K562 (cell line): Measurements from ENCODE around the gene LRRC47. TPM values are rescaled to one million over a fixed set of nuclear protein-coding genes. Genes with fewer than 3 reads are reported as not detected.
A peak's percentile ranks its signal among the peaks of the same experiment; 100 is the strongest.

ENCODE experiments used
- CEBPB ChIP-seq: fragments of 450-650 bp; IDR thresholded peaks from 2 replicates; pipeline ENCODE4 v1.6.1; 2016; ENCODE audit warnings: missing genetic modification characterization, missing compliant biosample characterization
- HLTF ChIP-seq: fragments of 450-650 bp; IDR thresholded peaks from 2 replicates; pipeline ENCODE4 v1.6.1; 2016
- IFI16 ChIP-seq: fragments of 250-450 bp; sonication (Bioruptor Pico); IDR thresholded peaks from 2 replicates; pipeline ENCODE4 v2.1.2; 2022; ENCODE audit warnings: mild to moderate bottlenecking, inconsistent platforms
- RBFOX2 ChIP-seq: fragments of 200-400 bp; formaldehyde crosslinking; IDR thresholded peaks from 2 replicates; pipeline ENCODE4 v1.6.1; 2017; ENCODE audit warnings: low read depth, mild to moderate bottlenecking, low read length, moderate library complexity
- SMARCA5 ChIP-seq: fragments of 450-650 bp; IDR thresholded peaks from 2 replicates; pipeline ENCODE4 v1.6.1; 2016
- SMC3 ChIP-seq: conservative IDR thresholded peaks from 2 replicates; pipeline ENCODE4 v1.6.1; 2011; ENCODE audit warnings: low read depth, low read length, improper control_type of control experiment; ENCODE audit not compliant: insufficient read depth
- SNRNP70 ChIP-seq: fragments of 200-400 bp; formaldehyde crosslinking; optimal IDR thresholded peaks from 2 replicates; pipeline ENCODE3; 2017; ENCODE audit warnings: low read depth, low read length
- SP2 ChIP-seq: IDR thresholded peaks from 2 replicates; pipeline ENCODE4 v1.6.1; 2011; ENCODE audit warnings: mild to moderate bottlenecking, low read depth, low read length, moderate library complexity; ENCODE audit not compliant: poor library complexity, severe bottlenecking; ENCODE audit errors: extremely low read depth
- TAF15 ChIP-seq: fragments of 200-400 bp; formaldehyde crosslinking; IDR thresholded peaks from 2 replicates; pipeline ENCODE4 v1.6.1; 2017; ENCODE audit warnings: mild to moderate bottlenecking, low read depth, low read length, moderate library complexity
- TCF7L2 ChIP-seq: fragments of 150-350 bp; IDR thresholded peaks from 2 replicates; pipeline ENCODE4 v1.6.1; 2016; ENCODE audit warnings: low read depth, mild to moderate bottlenecking, low read length, moderate library complexity
- TEAD1 ChIP-seq, 2 experiments: fragments of 450-650 bp in 1 of 2; sonication (generic) in 1 of 2; formaldehyde crosslinking; IDR thresholded peaks; 2 replicates each; pipeline versions ENCODE4 v1.4.0 to v1.8.0; 2020 to 2022; ENCODE audit warnings: mild to moderate bottlenecking in 2 of 2, missing genetic modification reagents in 1 of 2
- ZNF77 ChIP-seq: fragments of 250-450 bp; sonication (Bioruptor Pico); IDR thresholded peaks from 2 replicates; pipeline ENCODE4 v1.5.0; 2020
- ZNF830 ChIP-seq: fragments of 250-450 bp; sonication (Bioruptor Pico); IDR thresholded peaks from 2 replicates; pipeline ENCODE4 v1.5.0; 2021; ENCODE audit warnings: mild to moderate bottlenecking
- polyA plus RNA-seq, 8 experiments: library from polyadenylated mRNA; depleted of rRNA in 4 of 8; stranded (reverse) in 5 of 8; unstranded in 3 of 8; fragments of >200 nt; fragmentation: Nextera tagmentation in 2 of 8; fragmentation: Illumina TruSeq in 1 of 8; extraction: Ambion mirVana in 2 of 8; extraction: Trizol in 1 of 8; gene quantifications; 2 replicates each; pipeline versions ENCODE4 v1.2.1 to v1.2.3, GENCODE V29; 2011 to 2014; ENCODE audit warnings: inconsistent platforms in 1 of 8, missing spikeins in 1 of 8
- total RNA-seq, 7 experiments: library from RNA; depleted of rRNA in 6 of 7; stranded (reverse); fragments of >200 nt in 6 of 7; fragmentation: Illumina TruSeq in 2 of 7; extraction: Trizol in 2 of 7; gene quantifications; 2 replicates each; pipeline versions ENCODE4 v1.2.1 to v1.2.3, GENCODE V29; 2011 to 2021; ENCODE audit warnings: low replicate concordance in 1 of 7
- TF ChIP-seq, protein P1 (sequence below): fragments of 250-450 bp; sonication (Bioruptor Pico); IDR thresholded peaks from 2 replicates; pipeline ENCODE4 v1.5.1; 2021; ENCODE audit warnings: mild to moderate bottlenecking
- TF ChIP-seq, protein P2 (sequence below): fragments of 450-650 bp; conservative IDR thresholded peaks from 2 replicates; pipeline ENCODE4 v1.6.1; 2016; ENCODE audit warnings: missing genetic modification characterization, low read depth, mild to moderate bottlenecking, missing compliant biosample characterization, moderate library complexity
- TF ChIP-seq, protein P3 (sequence below): fragments of 250-450 bp; sonication (Bioruptor Pico); IDR thresholded peaks from 2 replicates; pipeline ENCODE4 v1.5.0; 2021

LRRC47 gene
- total and polyA plus RNA-seq, 9 of the 15 experiments (the other 6 are each of a cell fraction or from before 2014, with no cell fraction given): 4.6 to 68.0 (median 35.9) TPM

DNA sequence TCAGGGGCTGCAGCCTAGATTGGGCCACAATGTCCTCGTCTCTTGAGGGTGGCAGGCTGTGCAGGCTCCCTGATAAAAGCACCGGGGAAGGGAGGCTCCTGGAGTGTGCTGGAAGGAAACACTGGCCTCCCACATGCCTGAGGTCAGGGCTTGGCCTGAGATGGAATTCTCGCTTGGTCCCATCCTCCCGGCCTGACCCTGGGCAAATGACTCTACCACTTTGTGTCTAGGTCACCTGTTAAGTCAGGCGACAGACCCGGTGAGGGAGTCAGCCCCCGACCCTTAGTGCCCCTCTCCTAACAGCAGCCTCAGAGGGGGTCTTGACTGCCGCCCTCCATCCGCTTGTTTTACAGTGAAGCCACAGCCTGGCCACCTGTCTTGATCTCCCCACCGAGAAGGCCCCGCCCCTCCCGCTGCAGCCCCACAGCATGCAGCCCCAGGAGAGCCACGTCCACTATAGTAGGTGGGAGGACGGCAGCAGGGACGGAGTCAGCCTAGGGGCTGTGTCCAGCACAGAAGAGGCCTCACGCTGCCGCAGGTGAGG, 21.3 kb downstream of the LRRC47 start (continued):
- peak; percentile 48; the same call in 1 of the 2 replicates for TF ChIP-seq SMARCA5
- TF ChIP-seq, protein P1, sequence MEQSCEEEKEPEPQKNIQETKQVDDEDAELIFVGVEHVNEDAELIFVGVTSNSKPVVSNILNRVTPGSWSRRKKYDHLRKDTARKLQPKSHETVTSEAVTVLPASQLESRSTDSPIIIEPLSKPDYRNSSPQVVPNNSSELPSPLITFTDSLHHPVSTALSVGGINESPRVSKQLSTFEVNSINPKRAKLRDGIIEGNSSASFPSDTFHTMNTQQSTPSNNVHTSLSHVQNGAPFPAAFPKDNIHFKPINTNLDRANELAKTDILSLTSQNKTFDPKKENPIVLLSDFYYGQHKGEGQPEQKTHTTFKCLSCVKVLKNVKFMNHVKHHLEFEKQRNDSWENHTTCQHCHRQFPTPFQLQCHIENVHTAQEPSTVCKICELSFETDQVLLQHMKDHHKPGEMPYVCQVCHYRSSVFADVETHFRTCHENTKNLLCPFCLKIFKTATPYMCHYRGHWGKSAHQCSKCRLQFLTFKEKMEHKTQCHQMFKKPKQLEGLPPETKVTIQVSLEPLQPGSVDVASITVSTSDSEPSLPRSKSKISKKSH: no peak
- TF ChIP-seq, protein P2, sequence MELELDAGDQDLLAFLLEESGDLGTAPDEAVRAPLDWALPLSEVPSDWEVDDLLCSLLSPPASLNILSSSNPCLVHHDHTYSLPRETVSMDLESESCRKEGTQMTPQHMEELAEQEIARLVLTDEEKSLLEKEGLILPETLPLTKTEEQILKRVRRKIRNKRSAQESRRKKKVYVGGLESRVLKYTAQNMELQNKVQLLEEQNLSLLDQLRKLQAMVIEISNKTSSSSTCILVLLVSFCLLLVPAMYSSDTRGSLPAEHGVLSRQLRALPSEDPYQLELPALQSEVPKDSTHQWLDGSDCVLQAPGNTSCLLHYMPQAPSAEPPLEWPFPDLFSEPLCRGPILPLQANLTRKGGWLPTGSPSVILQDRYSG (tag): no peak
- TF ChIP-seq SP2: no peak
- no peak for TF ChIP-seq ZNF77 (CRISPR knock-in tag)
- TF ChIP-seq SMC3: no peak
- peak in 1 of 2 experiments; percentile 77; a peak in 3 of 4 replicates for TF ChIP-seq TEAD1 (CRISPR knock-in tag; IDR thresholded peaks at IDR 0.05)
- TF ChIP-seq, protein P3, sequence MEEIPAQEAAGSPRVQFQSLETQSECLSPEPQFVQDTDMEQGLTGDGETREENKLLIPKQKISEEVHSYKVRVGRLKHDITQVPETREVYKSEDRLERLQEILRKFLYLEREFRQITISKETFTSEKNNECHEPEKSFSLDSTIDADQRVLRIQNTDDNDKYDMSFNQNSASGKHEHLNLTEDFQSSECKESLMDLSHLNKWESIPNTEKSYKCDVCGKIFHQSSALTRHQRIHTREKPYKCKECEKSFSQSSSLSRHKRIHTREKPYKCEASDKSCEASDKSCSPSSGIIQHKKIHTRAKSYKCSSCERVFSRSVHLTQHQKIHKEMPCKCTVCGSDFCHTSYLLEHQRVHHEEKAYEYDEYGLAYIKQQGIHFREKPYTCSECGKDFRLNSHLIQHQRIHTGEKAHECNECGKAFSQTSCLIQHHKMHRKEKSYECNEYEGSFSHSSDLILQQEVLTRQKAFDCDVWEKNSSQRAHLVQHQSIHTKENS (CRISPR knock-in tag): no peak
- TF ChIP-seq CEBPB (tag): no peak
- TF ChIP-seq RBFOX2: no peak
- TF ChIP-seq IFI16: no peak
- TF ChIP-seq SNRNP70: no peak
- no peak for TF ChIP-seq ZNF830 (CRISPR knock-in tag)
- peak; percentile 25; the same call in 1 of the 2 replicates for TF ChIP-seq HLTF
- no peak for TF ChIP-seq TCF7L2
- no peak for TF ChIP-seq TAF15
